ENCODE results near the gene MTCL1.

DNA sequence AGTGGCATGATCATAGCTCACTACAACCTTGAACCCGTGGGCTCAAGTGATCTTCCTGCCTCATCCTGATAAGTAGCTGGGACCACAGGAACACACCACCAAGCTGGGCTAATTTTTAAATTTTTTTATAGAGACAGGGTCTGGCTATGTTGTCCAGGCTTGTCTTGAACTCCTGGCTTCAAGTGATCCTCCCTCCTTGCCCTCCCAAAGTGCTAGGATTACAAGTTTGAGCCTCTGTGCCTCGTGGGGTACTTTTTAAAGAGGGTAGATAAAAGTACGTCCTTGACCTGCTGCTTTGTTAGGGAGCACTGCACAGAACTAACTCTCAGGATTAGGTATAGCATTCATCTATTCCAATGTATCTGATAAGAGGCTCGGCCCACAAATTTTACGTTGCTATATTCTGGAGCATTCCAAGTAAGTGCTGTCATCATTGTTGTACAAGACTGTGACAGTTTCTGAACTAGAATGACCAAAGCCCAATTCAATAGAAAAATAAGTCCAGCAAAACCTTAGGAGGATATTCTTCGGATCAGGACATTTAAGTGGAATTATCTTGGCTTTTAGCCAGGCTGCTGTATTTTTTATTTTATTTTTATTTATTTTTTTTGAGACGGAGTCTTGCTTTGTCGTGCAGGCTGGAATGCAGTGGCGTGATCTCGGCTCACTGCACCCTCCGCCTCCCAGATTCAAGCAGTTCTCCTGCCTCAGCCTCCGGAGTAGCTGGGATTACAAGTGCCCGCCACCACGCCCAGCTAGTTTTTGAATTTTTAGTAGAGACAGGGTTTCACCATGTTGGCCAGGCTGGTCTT lies 4.1 kb downstream of the MTCL1 start:
- TF ChIP-seq EZH2phosphoT487 (IDR thresholded peaks at IDR 0.05; ENCODE audit: borderline replicate concordance) (no peak), SIN3A (IDR thresholded peaks at IDR 0.05; ENCODE audit: low read depth) (no peak), POLR2AphosphoS5 (IDR thresholded peaks at IDR 0.05; ENCODE audit: low read depth, low read length) (no peak), POLR2A (IDR thresholded peaks at IDR 0.05; ENCODE audit: borderline replicate concordance, extremely low read depth, insufficient read depth, insufficient read length) (no peak), ZFX (IDR thresholded peaks at IDR 0.05) (no peak), ZNF274 (IDR thresholded peaks at IDR 0.05; ENCODE audit: low read depth, low read length) (no peak), JUND (IDR thresholded peaks at IDR 0.05) (no peak), CEBPB (IDR thresholded peaks at IDR 0.05; ENCODE audit: low read depth) (no peak), RAD21 (IDR thresholded peaks at IDR 0.05; ENCODE audit: low read depth) (no peak)
- TF ChIP-seq, protein P1, sequence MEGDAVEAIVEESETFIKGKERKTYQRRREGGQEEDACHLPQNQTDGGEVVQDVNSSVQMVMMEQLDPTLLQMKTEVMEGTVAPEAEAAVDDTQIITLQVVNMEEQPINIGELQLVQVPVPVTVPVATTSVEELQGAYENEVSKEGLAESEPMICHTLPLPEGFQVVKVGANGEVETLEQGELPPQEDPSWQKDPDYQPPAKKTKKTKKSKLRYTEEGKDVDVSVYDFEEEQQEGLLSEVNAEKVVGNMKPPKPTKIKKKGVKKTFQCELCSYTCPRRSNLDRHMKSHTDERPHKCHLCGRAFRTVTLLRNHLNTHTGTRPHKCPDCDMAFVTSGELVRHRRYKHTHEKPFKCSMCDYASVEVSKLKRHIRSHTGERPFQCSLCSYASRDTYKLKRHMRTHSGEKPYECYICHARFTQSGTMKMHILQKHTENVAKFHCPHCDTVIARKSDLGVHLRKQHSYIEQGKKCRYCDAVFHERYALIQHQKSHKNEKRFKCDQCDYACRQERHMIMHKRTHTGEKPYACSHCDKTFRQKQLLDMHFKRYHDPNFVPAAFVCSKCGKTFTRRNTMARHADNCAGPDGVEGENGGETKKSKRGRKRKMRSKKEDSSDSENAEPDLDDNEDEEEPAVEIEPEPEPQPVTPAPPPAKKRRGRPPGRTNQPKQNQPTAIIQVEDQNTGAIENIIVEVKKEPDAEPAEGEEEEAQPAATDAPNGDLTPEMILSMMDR (IDR thresholded peaks at IDR 0.05 in 2 of 3, conservative IDR thresholded peaks at IDR 0.05 in 1 of 3; ENCODE audit: borderline replicate concordance in 1 of 3, insufficient read depth in 1 of 3, low read depth in 2 of 3, low read length in 2 of 3): no peak
- TF ChIP-seq, protein P2, sequence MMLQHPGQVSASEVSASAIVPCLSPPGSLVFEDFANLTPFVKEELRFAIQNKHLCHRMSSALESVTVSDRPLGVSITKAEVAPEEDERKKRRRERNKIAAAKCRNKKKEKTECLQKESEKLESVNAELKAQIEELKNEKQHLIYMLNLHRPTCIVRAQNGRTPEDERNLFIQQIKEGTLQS (IDR thresholded peaks at IDR 0.05): no peak
- TF ChIP-seq, protein P3, sequence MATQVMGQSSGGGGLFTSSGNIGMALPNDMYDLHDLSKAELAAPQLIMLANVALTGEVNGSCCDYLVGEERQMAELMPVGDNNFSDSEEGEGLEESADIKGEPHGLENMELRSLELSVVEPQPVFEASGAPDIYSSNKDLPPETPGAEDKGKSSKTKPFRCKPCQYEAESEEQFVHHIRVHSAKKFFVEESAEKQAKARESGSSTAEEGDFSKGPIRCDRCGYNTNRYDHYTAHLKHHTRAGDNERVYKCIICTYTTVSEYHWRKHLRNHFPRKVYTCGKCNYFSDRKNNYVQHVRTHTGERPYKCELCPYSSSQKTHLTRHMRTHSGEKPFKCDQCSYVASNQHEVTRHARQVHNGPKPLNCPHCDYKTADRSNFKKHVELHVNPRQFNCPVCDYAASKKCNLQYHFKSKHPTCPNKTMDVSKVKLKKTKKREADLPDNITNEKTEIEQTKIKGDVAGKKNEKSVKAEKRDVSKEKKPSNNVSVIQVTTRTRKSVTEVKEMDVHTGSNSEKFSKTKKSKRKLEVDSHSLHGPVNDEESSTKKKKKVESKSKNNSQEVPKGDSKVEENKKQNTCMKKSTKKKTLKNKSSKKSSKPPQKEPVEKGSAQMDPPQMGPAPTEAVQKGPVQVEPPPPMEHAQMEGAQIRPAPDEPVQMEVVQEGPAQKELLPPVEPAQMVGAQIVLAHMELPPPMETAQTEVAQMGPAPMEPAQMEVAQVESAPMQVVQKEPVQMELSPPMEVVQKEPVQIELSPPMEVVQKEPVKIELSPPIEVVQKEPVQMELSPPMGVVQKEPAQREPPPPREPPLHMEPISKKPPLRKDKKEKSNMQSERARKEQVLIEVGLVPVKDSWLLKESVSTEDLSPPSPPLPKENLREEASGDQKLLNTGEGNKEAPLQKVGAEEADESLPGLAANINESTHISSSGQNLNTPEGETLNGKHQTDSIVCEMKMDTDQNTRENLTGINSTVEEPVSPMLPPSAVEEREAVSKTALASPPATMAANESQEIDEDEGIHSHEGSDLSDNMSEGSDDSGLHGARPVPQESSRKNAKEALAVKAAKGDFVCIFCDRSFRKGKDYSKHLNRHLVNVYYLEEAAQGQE (IDR thresholded peaks at IDR 0.05; ENCODE audit: low read depth): no peak

Measured in HCT116 (cell line).